ENCODE measurements around the gene EVC2. TPM values are rescaled to one million over a fixed set of nuclear protein-coding genes. Genes with fewer than 3 reads are reported as not detected.

EVC2 gene
- polyA plus RNA-seq, 1 donor (not counting 4 experiments of a cell fraction or from before 2014, with no cell fraction given): 1.7 TPM

DNA sequence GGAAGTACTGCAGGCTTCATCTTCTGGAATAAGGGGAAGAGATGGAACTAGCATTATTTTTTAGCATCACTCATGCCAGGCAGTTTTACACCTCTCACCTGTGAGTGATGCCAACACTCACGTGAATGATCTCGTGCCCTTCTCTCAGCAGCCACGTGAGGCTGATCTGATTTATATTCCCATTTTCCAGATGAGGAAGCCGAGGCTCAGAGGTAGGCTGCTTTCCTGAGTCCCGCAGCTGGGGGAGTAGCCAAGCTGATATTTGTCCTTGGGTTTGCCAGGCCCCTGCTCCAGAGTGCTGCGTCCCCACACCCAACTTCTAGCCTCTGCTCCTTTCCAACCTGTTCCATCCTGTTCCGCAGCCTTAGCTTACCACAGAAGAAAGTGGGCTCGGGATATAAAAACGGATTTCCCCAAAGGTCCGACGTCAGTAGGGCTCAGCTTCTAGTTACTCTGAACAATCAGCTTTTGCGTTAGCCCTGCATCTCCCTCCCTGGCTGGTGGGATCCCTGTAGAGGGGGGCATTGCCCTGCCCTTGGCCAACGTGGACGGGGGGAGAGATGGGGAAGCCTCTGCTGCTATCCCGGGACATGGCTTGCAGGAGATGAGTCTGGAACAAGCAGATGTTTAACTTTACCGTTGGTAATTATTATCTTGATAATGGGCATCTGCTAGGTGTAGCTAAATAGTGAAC lies 11.9 kb upstream of the EVC2 start:
- H3K9me3 ChIP-seq (ENCODE audit: control insufficient read depth, low read depth, low read length): no peaks in the 10 kb centered on the region
- no peak overlapping the region for H3K4me3 ChIP-seq (ENCODE audit: control insufficient read depth in 2 of 3, extremely low read depth in 1 of 3, insufficient read depth in 2 of 3, low read depth in 1 of 3, low read length in 3 of 3)
- no peak overlapping the region for H2AFZ ChIP-seq (ENCODE audit: control insufficient read depth, low read length)
- H3K27me3 ChIP-seq (ENCODE audit: control insufficient read depth, extremely low read depth, insufficient read depth, low read length): no peaks in the 10 kb centered on the region
- no peak overlapping the region for H3K27ac ChIP-seq (ENCODE audit: control insufficient read depth, insufficient read depth, low read length)
- TF ChIP-seq, protein P1, sequence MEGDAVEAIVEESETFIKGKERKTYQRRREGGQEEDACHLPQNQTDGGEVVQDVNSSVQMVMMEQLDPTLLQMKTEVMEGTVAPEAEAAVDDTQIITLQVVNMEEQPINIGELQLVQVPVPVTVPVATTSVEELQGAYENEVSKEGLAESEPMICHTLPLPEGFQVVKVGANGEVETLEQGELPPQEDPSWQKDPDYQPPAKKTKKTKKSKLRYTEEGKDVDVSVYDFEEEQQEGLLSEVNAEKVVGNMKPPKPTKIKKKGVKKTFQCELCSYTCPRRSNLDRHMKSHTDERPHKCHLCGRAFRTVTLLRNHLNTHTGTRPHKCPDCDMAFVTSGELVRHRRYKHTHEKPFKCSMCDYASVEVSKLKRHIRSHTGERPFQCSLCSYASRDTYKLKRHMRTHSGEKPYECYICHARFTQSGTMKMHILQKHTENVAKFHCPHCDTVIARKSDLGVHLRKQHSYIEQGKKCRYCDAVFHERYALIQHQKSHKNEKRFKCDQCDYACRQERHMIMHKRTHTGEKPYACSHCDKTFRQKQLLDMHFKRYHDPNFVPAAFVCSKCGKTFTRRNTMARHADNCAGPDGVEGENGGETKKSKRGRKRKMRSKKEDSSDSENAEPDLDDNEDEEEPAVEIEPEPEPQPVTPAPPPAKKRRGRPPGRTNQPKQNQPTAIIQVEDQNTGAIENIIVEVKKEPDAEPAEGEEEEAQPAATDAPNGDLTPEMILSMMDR (optimal IDR thresholded peaks at IDR 0.05 in 1 of 3, IDR thresholded peaks at IDR 0.05 in 1 of 3, conservative IDR thresholded peaks at IDR 0.05 in 1 of 3; ENCODE audit: extremely low read depth in 1 of 3, insufficient read depth in 2 of 3, low read length in 3 of 3): no peak
- TF ChIP-seq EZH2 (IDR thresholded peaks at IDR 0.05; ENCODE audit: low read length): no peak
- H3K79me2 ChIP-seq (ENCODE audit: control insufficient read depth, insufficient read depth, low read length): peaks cover 77% of the 10 kb centered on the region
- peaks cover 15 to 42% of the 10 kb centered on the region in 2 experiments for H3K36me3 ChIP-seq (ENCODE audit: control insufficient read depth in 2 of 2, extremely low read depth in 1 of 2, insufficient read depth in 2 of 2, low read length in 2 of 2)
- H3K9ac ChIP-seq (ENCODE audit: control insufficient read depth, extremely low read depth, insufficient read depth, low read length): no peak overlapping the region
- peaks cover 2% of the 10 kb centered on the region for H3K9me1 ChIP-seq (ENCODE audit: control insufficient read depth, extremely low read depth, insufficient read depth, low read length)
- no peak overlapping the region for H3K4me2 ChIP-seq (ENCODE audit: control insufficient read depth, extremely low read depth, insufficient read depth, low read depth, low read length)
- peaks cover 2% of the 10 kb centered on the region for H3K4me1 ChIP-seq (ENCODE audit: control insufficient read depth, extremely low read depth, insufficient read depth, low read length)
- dilution Hi-C loops (cut with MboI; ENCODE audit: extremely low pct_ligation_motif_present, low sequenced_read_pairs): no loop called here
- peaks cover 9% of the 10 kb centered on the region for H4K20me1 ChIP-seq (ENCODE audit: control insufficient read depth, extremely low read depth, insufficient read depth, low read length)
- DNase-seq (ENCODE audit: low read depth, low spot score): no peak
- FAIRE-seq: no peak

GRCh38 chr4:5719350-5720055 lies 11.1 kb upstream of the EVC2 start:
- DNase-seq (ENCODE audit: low read depth, low spot score) (no peak), FAIRE-seq (no peak)
- Histone ChIP-seq H3K79me2 (ENCODE audit: control insufficient read depth, insufficient read depth, low read length) (peaks cover 80% of the 10 kb centered on the region), H3K36me3 (ENCODE audit: control insufficient read depth in 2 of 2, extremely low read depth in 1 of 2, insufficient read depth in 2 of 2, low read length in 2 of 2) (peaks cover 15 to 45% of the 10 kb centered on the region in 2 experiments), H3K27ac (ENCODE audit: control insufficient read depth, insufficient read depth, low read length) (no peak overlapping the region), H3K4me1 (ENCODE audit: control insufficient read depth, extremely low read depth, insufficient read depth, low read length) (peaks cover 2% of the 10 kb centered on the region), H2AFZ (ENCODE audit: control insufficient read depth, low read length) (no peak overlapping the region), H3K9ac (ENCODE audit: control insufficient read depth, extremely low read depth, insufficient read depth, low read length) (no peak overlapping the region), H3K4me3 (ENCODE audit: control insufficient read depth in 2 of 3, extremely low read depth in 1 of 3, insufficient read depth in 2 of 3, low read depth in 1 of 3, low read length in 3 of 3) (no peak overlapping the region), H3K27me3 (ENCODE audit: control insufficient read depth, extremely low read depth, insufficient read depth, low read length) (no peaks in the 10 kb centered on the region), H4K20me1 (ENCODE audit: control insufficient read depth, extremely low read depth, insufficient read depth, low read length) (peaks cover 11% of the 10 kb centered on the region), H3K4me2 (ENCODE audit: control insufficient read depth, extremely low read depth, insufficient read depth, low read depth, low read length) (no peak overlapping the region), H3K9me3 (ENCODE audit: control insufficient read depth, low read depth, low read length) (no peaks in the 10 kb centered on the region), H3K9me1 (ENCODE audit: control insufficient read depth, extremely low read depth, insufficient read depth, low read length) (peaks cover 2% of the 10 kb centered on the region)
- dilution Hi-C loops (cut with MboI; ENCODE audit: extremely low pct_ligation_motif_present, low sequenced_read_pairs): no loop called here
- TF ChIP-seq EZH2 (IDR thresholded peaks at IDR 0.05; ENCODE audit: low read length): no peak
- TF ChIP-seq, protein P1 (optimal IDR thresholded peaks at IDR 0.05 in 1 of 3, IDR thresholded peaks at IDR 0.05 in 1 of 3, conservative IDR thresholded peaks at IDR 0.05 in 1 of 3; ENCODE audit: extremely low read depth in 1 of 3, insufficient read depth in 2 of 3, low read length in 3 of 3): no peak
